ENCODE results near the gene STAC. TPM values are rescaled to one million over a fixed set of nuclear protein-coding genes. Genes with fewer than 3 reads are reported as not detected.
"Not testable (repeated sequence)": the region's sequence is repeated elsewhere in the genome, so short reads cannot be mapped to it uniquely, and the experiment has no call there.

The STAC gene
- total and polyA plus RNA-seq, 12 donors, result 0.13 to 1.5 (median 0.42) TPM

DNA sequence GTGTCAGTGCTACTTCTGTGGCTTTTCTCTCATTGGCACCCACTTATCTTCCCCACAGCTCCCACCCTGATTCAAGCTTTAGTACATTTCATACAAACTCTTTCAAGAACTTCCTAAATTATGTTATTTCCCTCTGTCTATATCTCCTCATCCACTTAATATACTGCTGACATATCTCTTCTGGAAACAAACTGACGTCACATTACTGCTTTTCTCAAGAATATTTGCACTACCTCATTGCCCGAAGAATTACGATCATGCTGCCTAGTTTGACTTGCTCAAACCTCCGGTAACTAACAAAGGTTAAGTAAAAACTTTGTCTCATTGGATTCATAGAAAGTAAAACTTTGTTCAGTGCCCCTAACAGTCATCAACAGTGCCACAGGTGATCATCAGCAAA is 76.5 kb downstream of the STAC start:
- Histone ChIP-seq H3K27me3 (no peaks in the 10 kb centered on the region), H3K36me3 (no peaks in the 10 kb centered on the region), H3K4me3 (no peak overlapping the region), H3K4me1 (peaks cover 0 to 7% (median 0%) of the 10 kb centered on the region in 9 donors), H3K27ac (no peak overlapping the region), H3K9me3 (no peaks in the 10 kb centered on the region)
- TF ChIP-seq, protein P1, sequence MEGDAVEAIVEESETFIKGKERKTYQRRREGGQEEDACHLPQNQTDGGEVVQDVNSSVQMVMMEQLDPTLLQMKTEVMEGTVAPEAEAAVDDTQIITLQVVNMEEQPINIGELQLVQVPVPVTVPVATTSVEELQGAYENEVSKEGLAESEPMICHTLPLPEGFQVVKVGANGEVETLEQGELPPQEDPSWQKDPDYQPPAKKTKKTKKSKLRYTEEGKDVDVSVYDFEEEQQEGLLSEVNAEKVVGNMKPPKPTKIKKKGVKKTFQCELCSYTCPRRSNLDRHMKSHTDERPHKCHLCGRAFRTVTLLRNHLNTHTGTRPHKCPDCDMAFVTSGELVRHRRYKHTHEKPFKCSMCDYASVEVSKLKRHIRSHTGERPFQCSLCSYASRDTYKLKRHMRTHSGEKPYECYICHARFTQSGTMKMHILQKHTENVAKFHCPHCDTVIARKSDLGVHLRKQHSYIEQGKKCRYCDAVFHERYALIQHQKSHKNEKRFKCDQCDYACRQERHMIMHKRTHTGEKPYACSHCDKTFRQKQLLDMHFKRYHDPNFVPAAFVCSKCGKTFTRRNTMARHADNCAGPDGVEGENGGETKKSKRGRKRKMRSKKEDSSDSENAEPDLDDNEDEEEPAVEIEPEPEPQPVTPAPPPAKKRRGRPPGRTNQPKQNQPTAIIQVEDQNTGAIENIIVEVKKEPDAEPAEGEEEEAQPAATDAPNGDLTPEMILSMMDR (IDR thresholded peaks at IDR 0.05), result no peak
- WGBS, 2 donors, result 76 to 94% methylated on average over 4 of the region's 4 CpGs
- DNase-seq, result no peak
- intact Hi-C loops (cut with DNase I), result loop anchor here in 1 of 10 donors (5.0 kb wide), 1 partner anchor 64 kb away; no protein-coding TSS in a partner anchor
- no peak for ATAC-seq

- no peaks in the 10 kb centered on the region for H3K27me3 ChIP-seq
- intact Hi-C loops (cut with DNase I), result loop anchor here in 1 of 10 donors (5.0 kb wide), 1 partner anchor 65 kb away; no protein-coding TSS in a partner anchor
- WGBS, 2 donors, result 67 to 69% methylated on average over 5 of the region's 5 CpGs
- H3K27ac ChIP-seq, result no peak overlapping the region
- no peaks in the 10 kb centered on the region for H3K36me3 ChIP-seq
- TF ChIP-seq, protein P1 (IDR thresholded peaks at IDR 0.05), result no peak
- H3K4me1 ChIP-seq, result peaks cover 0 to 7% (median 0%) of the 10 kb centered on the region in 9 donors
- DNase-seq, result peak; percentile 24 to 49
- no peak overlapping the region for H3K4me3 ChIP-seq
- H3K9me3 ChIP-seq, result no peaks in the 10 kb centered on the region
- peak in 6 of 8 donors; percentile 31 to 89 (median 42) for ATAC-seq
Measured at GRCh38 chr3:36457667-36458066, 77.4 kb downstream of the STAC start.

DNA sequence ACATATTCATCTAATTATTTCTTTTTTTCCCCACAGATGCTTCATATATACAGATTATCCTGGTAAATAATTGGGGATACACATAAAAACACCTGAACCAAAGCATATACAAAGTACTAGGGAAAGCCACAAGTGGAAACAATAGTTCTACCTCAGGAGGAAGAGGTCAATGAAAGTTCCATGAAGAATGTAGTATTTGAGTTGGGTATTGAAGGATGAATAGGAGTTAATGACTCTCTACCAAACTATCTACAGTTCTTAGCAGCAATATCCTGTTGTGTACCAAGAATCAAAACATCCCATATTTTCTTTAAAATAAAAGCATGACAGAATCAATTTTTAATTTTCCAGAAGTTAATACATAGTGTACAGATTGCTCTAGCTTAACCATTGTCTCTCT is 78.9 kb downstream of the STAC start:
- H3K27ac ChIP-seq, result no peak overlapping the region
- no peak overlapping the region for H3K4me3 ChIP-seq
- no peaks in the 10 kb centered on the region for H3K36me3 ChIP-seq
- peaks cover 0 to 7% (median 0%) of the 10 kb centered on the region in 9 donors for H3K4me1 ChIP-seq
- intact Hi-C loops (cut with DNase I), result loop anchor here in 1 of 10 donors (5.0 kb wide), 1 partner anchor 67 kb away; no protein-coding TSS in a partner anchor
- H3K27me3 ChIP-seq, result no peaks in the 10 kb centered on the region
- TF ChIP-seq, protein P1 (IDR thresholded peaks at IDR 0.05), result no peak
- no peaks in the 10 kb centered on the region for H3K9me3 ChIP-seq
- ATAC-seq, result no peak
- DNase-seq, result no peak

DNA sequence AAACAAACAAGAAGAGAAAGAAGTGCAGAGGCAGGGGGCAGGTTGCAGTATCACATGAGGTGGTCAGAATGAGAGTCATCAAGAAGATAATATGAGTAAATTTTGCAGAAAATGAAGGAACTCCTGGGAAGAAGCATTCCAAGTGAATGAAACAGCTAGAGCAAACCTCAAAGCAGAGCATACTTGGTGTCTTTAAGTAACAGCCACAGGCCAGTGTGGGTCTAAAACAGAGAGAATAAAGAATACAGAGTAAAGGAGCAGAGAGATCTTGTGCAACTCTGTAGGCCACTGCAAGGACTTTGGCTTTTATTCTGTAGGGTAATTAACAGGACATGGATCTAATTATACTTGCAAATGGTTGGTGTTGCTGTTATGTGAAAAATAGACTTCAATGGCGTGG is 81.3 kb downstream of the STAC start:
- Histone ChIP-seq H3K27me3 (no peaks in the 10 kb centered on the region), H3K9me3 (peaks cover 0 to 19% (median 9%) of the 10 kb centered on the region in 11 donors), H3K4me3 (no peak overlapping the region), H3K4me1 (no peaks in the 10 kb centered on the region), H3K27ac (no peak overlapping the region), H3K36me3 (no peaks in the 10 kb centered on the region)
- DNase-seq, result no peak
- intact Hi-C loops (cut with DNase I), result no loop called here
- TF ChIP-seq, protein P1 (IDR thresholded peaks at IDR 0.05), result no peak
- 95 to 96% methylated on average over 1 of the region's 1 CpG for WGBS, 2 donors
- ATAC-seq, result no peak

DNA sequence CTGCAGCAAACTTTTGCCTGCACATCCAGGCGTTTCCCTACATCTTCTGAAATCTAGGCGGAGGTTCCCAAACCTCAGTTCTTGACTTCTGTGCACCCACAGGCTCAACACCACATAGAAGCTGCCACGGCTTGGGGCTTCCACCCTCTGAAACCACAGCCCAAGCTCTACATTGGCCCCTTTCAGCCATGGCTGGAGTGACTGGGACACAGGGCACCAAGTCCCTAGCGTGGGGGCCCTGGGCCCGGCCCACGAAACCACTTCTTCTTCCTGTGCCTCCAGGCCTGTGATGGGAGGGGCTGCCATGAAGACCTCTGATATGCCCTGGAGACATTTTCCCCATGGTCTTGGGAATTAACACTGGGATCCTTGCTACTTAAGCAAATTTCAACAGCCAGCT is 91.7 kb downstream of the STAC start:
- H3K4me1 ChIP-seq; DNase-seq; ATAC-seq; H3K36me3 ChIP-seq; H3K4me3 ChIP-seq; intact Hi-C loops (cut with DNase I); H3K27me3 ChIP-seq; H3K27ac ChIP-seq: not testable (repeated sequence)
- H3K9me3 ChIP-seq, result peaks cover 0 to 30% (median 0%) of the 10 kb centered on the region in 11 donors
- 91 to 93% methylated on average over 6 of the region's 6 CpGs for WGBS, 2 donors
